H9 (cell line): Measurements from ENCODE around the gene TMEM229B. TPM values are rescaled to one million over a fixed set of nuclear protein-coding genes. Genes with fewer than 3 reads are reported as not detected.

ENCODE experiments used
- DNase-seq: peaks from one replicate; pipeline ENCODE4 v3.0.0-alpha.2; 2017
- H2AFZ ChIP-seq: one replicate; pipeline ENCODE4 v1.6.1; 2013; ENCODE audit warnings: mild to moderate bottlenecking, low read length, control low read depth, moderate library complexity
- H2AK5ac ChIP-seq: 2 replicates; pipeline ENCODE4 v1.6.1; 2013; ENCODE audit warnings: low read length, control low read depth, mixed read lengths; ENCODE audit not compliant: insufficient read length
- H2BK120ac ChIP-seq: one replicate; pipeline ENCODE4 v1.6.1; 2013; ENCODE audit warnings: low read depth, mild to moderate bottlenecking, low read length, control low read depth, inconsistent platforms; ENCODE audit not compliant: poor library complexity, severe bottlenecking
- H2BK12ac ChIP-seq: 2 replicates; pipeline ENCODE4 v1.6.1; 2013; ENCODE audit warnings: low read length, control low read depth, mixed read lengths, low read depth; ENCODE audit not compliant: insufficient read length
- H2BK15ac ChIP-seq: 2 replicates; pipeline ENCODE4 v1.6.1; 2013; ENCODE audit warnings: low read depth, low read length, control low read depth
- H2BK20ac ChIP-seq: one replicate; pipeline ENCODE4 v1.6.1; 2013; ENCODE audit warnings: low read depth, mild to moderate bottlenecking, low read length, control low read depth, inconsistent platforms; ENCODE audit not compliant: poor library complexity, severe bottlenecking
- H2BK5ac ChIP-seq: 2 replicates; pipeline ENCODE4 v1.6.1; 2013; ENCODE audit warnings: low read length, control low read depth, mixed read lengths; ENCODE audit not compliant: insufficient read length
- H3K14ac ChIP-seq: 2 replicates; pipeline ENCODE4 v1.6.1; 2013; ENCODE audit warnings: low read length, control low read depth; ENCODE audit not compliant: insufficient read depth
- H3K18ac ChIP-seq: 2 replicates; pipeline ENCODE4 v1.6.1; 2013; ENCODE audit warnings: low read depth, mild to moderate bottlenecking, mixed read lengths, low read length, control low read depth; ENCODE audit not compliant: insufficient read length
- H3K23ac ChIP-seq: 2 replicates; pipeline ENCODE4 v1.6.1; 2013; ENCODE audit warnings: low read length, control low read depth, mixed read lengths, low read depth; ENCODE audit not compliant: insufficient read length
- H3K23me2 ChIP-seq: 2 replicates; pipeline ENCODE4 v1.6.1; 2013; ENCODE audit warnings: low read depth, mild to moderate bottlenecking, mixed read lengths, low read length, control low read depth; ENCODE audit not compliant: insufficient read length, poor library complexity, severe bottlenecking
- H3K27ac ChIP-seq: 2 replicates; pipeline ENCODE4 v1.5.1; 2013; ENCODE audit warnings: low read length, control low read depth, mixed read lengths, low read depth; ENCODE audit not compliant: insufficient read length
- H3K27me3 ChIP-seq: 2 replicates; pipeline ENCODE4 v1.6.1; 2013; ENCODE audit warnings: low read length, control low read depth, inconsistent platforms; ENCODE audit not compliant: insufficient read depth
- H3K4ac ChIP-seq: 2 replicates; pipeline ENCODE4 v1.6.1; 2013; ENCODE audit warnings: low read depth, mild to moderate bottlenecking, control low read depth, inconsistent platforms, low read length, moderate library complexity
- H3K4me1 ChIP-seq: 2 replicates; pipeline ENCODE4 v1.6.1; 2013; ENCODE audit warnings: low read length, control low read depth, inconsistent platforms; ENCODE audit not compliant: insufficient read depth
- H3K4me2 ChIP-seq: 2 replicates; pipeline ENCODE4 v1.6.1; 2013; ENCODE audit warnings: low read length, control low read depth, mixed read lengths; ENCODE audit not compliant: insufficient read length, insufficient read depth
- H3K56ac ChIP-seq: 2 replicates; pipeline ENCODE4 v1.6.1; 2013; ENCODE audit warnings: low read depth, mild to moderate bottlenecking, mixed read lengths, low read length, control low read depth; ENCODE audit not compliant: insufficient read length
- H3K79me1 ChIP-seq: 2 replicates; pipeline ENCODE4 v1.6.1; 2013; ENCODE audit warnings: low read depth, mild to moderate bottlenecking, moderate library complexity, low read length, control low read depth, inconsistent platforms; ENCODE audit not compliant: insufficient read depth, poor library complexity, severe bottlenecking
- H3K79me2 ChIP-seq: 2 replicates; pipeline ENCODE4 v1.6.1; 2013; ENCODE audit warnings: low read length, control low read depth, inconsistent platforms; ENCODE audit not compliant: insufficient read depth
- H3K9ac ChIP-seq: 2 replicates; pipeline ENCODE4 v1.6.1; 2013; ENCODE audit warnings: low read length, control low read depth, mixed read lengths; ENCODE audit not compliant: insufficient read length; ENCODE audit errors: extremely low read depth
- H3K9me3 ChIP-seq: one replicate; pipeline ENCODE4 v1.6.1; 2013; ENCODE audit warnings: low read depth, low read length, inconsistent platforms; ENCODE audit not compliant: control insufficient read depth
- H3T11ph ChIP-seq: one replicate; pipeline ENCODE4 v1.6.1; 2013; ENCODE audit warnings: mild to moderate bottlenecking, low read length, control low read depth, inconsistent platforms
- H4K20me1 ChIP-seq: one replicate; pipeline ENCODE4 v1.6.1; 2013; ENCODE audit not compliant: control insufficient read depth, insufficient read length, insufficient read depth
- H4K5ac ChIP-seq: 2 replicates; pipeline ENCODE4 v1.6.1; 2013; ENCODE audit warnings: low read depth, mild to moderate bottlenecking, mixed read lengths, low read length, control low read depth; ENCODE audit not compliant: insufficient read length
- H4K8ac ChIP-seq: replicated peaks from 2 replicates; pipeline ENCODE4 v1.6.1; 2013; ENCODE audit warnings: low read length, control low read depth, mixed read lengths, low read depth; ENCODE audit not compliant: insufficient read length
- H4K91ac ChIP-seq: 2 replicates; pipeline ENCODE4 v1.6.1; 2013; ENCODE audit warnings: low read depth, mild to moderate bottlenecking, moderate library complexity, mixed read lengths, low read length, control low read depth; ENCODE audit not compliant: insufficient read length
- H3K27ac Mint-ChIP-seq, 3 experiments: 2 replicates in 2 of 3; 3 replicates in 1 of 3; pipeline ENCODE4 v1.8.0; 2020 to 2021; ENCODE audit warnings: mixed read lengths in 3 of 3, mild to moderate bottlenecking in 1 of 3, moderate library complexity in 1 of 3
- H3K27me3 Mint-ChIP-seq: 2 replicates; pipeline ENCODE4 v1.8.0; 2021; ENCODE audit warnings: low read depth, mild to moderate bottlenecking, moderate library complexity, mixed read lengths
- H3K36me3 Mint-ChIP-seq, 3 experiments: 2 replicates in 2 of 3; 3 replicates in 1 of 3; pipeline ENCODE4 v1.8.0; 2020 to 2021; ENCODE audit warnings: low read depth in 3 of 3, mixed read lengths in 3 of 3; ENCODE audit not compliant: insufficient read depth in 1 of 3
- H3K4me1 Mint-ChIP-seq, 2 experiments: 2 replicates each; pipeline ENCODE4 v1.8.0; 2020; ENCODE audit warnings: mixed read lengths in 2 of 2
- H3K4me3 Mint-ChIP-seq, 2 experiments: 2 replicates in 1 of 2; 3 replicates in 1 of 2; pipeline ENCODE4 v1.8.0; 2020 to 2021; ENCODE audit warnings: mild to moderate bottlenecking in 2 of 2, mixed read lengths in 2 of 2, moderate library complexity in 1 of 2
- H3K9me3 Mint-ChIP-seq, 2 experiments: 2 replicates in 1 of 2; 3 replicates in 1 of 2; pipeline ENCODE4 v1.8.0; 2020; ENCODE audit warnings: mild to moderate bottlenecking in 2 of 2, mixed read lengths in 2 of 2, moderate library complexity in 1 of 2
- WGBS: extraction: QIAGEN DNeasy Blood & Tissue Kit; methylation state at CpG from one replicate; pipeline ENCODE4 v1.1.7; 2013; ENCODE audit warnings: missing lambda C conversion rate, low lambda C conversion rate, mixed read lengths; ENCODE audit not compliant: insufficient read length; ENCODE audit errors: extremely low coverage; 5-methylcytosine and 5-hydroxymethylcytosine counted together
- total RNA-seq: library from RNA; stranded (reverse); gene quantifications from 2 replicates; pipeline ENCODE4 v1.2.1, GENCODE V29; 2021
- TF ChIP-seq, protein P1 (sequence below): fragments of 200-600 bp; sonication (generic); conservative IDR thresholded peaks from 3 replicates; pipeline ENCODE4 v1.8.0; 2021; ENCODE audit warnings: antibody characterized with exemption, mild to moderate bottlenecking

Gene TMEM229B
- total RNA-seq, 1 experiment from 2014 or later, result 0.24 TPM

DNA sequence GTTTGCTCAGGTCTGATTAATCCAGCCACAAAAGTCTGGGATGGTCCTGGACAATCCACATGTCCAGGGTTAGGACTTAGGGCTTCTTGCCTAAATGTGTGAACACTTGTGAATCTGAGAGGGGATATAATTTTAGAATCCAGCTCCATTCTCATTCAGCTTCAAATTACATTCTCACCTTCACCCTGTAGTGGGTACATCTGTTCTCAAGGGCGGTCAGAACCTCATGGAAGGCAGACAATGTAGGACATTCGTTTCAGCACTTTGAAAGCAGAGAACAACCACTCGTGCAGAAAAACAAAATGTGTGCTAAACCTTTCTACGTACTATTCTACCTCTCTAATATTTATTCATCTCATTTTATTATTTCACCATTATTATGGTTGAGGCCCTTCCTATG lies 1.2 kb downstream of the TMEM229B start:
- no peak for DNase-seq
- peaks cover 2% of the 10 kb centered on the region; the same call in 1 of the 2 replicates for H3K27me3 Mint-ChIP-seq

More for the DNA sequence above, 1.2 kb downstream of the TMEM229B start:
- TF ChIP-seq, protein P1, sequence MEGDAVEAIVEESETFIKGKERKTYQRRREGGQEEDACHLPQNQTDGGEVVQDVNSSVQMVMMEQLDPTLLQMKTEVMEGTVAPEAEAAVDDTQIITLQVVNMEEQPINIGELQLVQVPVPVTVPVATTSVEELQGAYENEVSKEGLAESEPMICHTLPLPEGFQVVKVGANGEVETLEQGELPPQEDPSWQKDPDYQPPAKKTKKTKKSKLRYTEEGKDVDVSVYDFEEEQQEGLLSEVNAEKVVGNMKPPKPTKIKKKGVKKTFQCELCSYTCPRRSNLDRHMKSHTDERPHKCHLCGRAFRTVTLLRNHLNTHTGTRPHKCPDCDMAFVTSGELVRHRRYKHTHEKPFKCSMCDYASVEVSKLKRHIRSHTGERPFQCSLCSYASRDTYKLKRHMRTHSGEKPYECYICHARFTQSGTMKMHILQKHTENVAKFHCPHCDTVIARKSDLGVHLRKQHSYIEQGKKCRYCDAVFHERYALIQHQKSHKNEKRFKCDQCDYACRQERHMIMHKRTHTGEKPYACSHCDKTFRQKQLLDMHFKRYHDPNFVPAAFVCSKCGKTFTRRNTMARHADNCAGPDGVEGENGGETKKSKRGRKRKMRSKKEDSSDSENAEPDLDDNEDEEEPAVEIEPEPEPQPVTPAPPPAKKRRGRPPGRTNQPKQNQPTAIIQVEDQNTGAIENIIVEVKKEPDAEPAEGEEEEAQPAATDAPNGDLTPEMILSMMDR, result no peak
- H3K79me1 ChIP-seq, result no peaks in the 10 kb centered on the region
- no peak overlapping the region for H2BK12ac ChIP-seq
- H3K4me1 Mint-ChIP-seq, result peaks cover 18 to 20% of the 10 kb centered on the region in 2 experiments
- no peaks in the 10 kb centered on the region for H3K79me2 ChIP-seq
- H3K4me2 ChIP-seq, result no peak overlapping the region
- 100% methylated on average over 1 of the region's 4 CpGs for WGBS
- no peaks in the 10 kb centered on the region for H3K9me3 ChIP-seq
- H3K27me3 ChIP-seq, result no peaks in the 10 kb centered on the region
- H2BK5ac ChIP-seq, result no peak overlapping the region
- no peak overlapping the region for H2BK120ac ChIP-seq
- H3K4me3 Mint-ChIP-seq, result no peak overlapping the region
- no peaks in the 10 kb centered on the region for H4K20me1 ChIP-seq
- no peaks in the 10 kb centered on the region for H3K23me2 ChIP-seq
- H4K5ac ChIP-seq, result no peak overlapping the region
- H2BK15ac ChIP-seq, result no peak overlapping the region
- H2AK5ac ChIP-seq, result no peak overlapping the region
- H2BK20ac ChIP-seq, result no peak overlapping the region
- H3K36me3 Mint-ChIP-seq, result no peaks in the 10 kb centered on the region; a peak in 2 of 7 replicates
- H4K91ac ChIP-seq, result no peak overlapping the region
- H3K4me1 ChIP-seq, result no peaks in the 10 kb centered on the region
- no peak overlapping the region for H3K56ac ChIP-seq
- H3K9me3 Mint-ChIP-seq, result peaks cover 0 to 5% of the 10 kb centered on the region in 2 experiments; a peak in 2 of 5 replicates
- no peak overlapping the region for H3K9ac ChIP-seq
- H2AFZ ChIP-seq, result no peak overlapping the region
- H4K8ac ChIP-seq, result no peak overlapping the region
- no peak overlapping the region for H3K27ac ChIP-seq
- H3K23ac ChIP-seq, result no peak overlapping the region
- no peak overlapping the region for H3K18ac ChIP-seq
- H3K4ac ChIP-seq, result no peak overlapping the region
- H3K14ac ChIP-seq, result no peak overlapping the region
- no peak overlapping the region for H3T11ph ChIP-seq
- H3K27ac Mint-ChIP-seq, result no peak overlapping the region
